Lower leg skin (tissue), 3 donors: ENCODE data around the gene PGLYRP3.

Experiments
- CTCF ChIP-seq, 3 donors: fragments of 450-650 bp; IDR thresholded peaks; one replicate each; pipeline ENCODE4 v1.5.1; 2016; ENCODE audit warnings: antibody characterized with exemption in 3 of 3, mild to moderate bottlenecking in 3 of 3, moderate library complexity in 2 of 3
- POLR2A ChIP-seq, 2 donors: fragments of 450-650 bp; IDR thresholded peaks; one replicate each; pipeline ENCODE4 v1.6.1; 2016 to 2017; ENCODE audit warnings: antibody characterized with exemption in 2 of 2, mild to moderate bottlenecking in 1 of 2, moderate library complexity in 1 of 2

- TF ChIP-seq POLR2A (IDR thresholded peaks at IDR 0.05) (no peak), CTCF (IDR thresholded peaks at IDR 0.05) (no peak)
Measured at GRCh38 chr1:153253076-153253475, 59.7 kb downstream of the PGLYRP3 start.
